AG04450 (cell line): ENCODE measurements around the gene SKIDA1. TPM values are rescaled to one million over a fixed set of nuclear protein-coding genes. Genes with fewer than 3 reads are reported as not detected.

Source experiments
- CTCF ChIA-PET: fragments of 300-600, 350-600 bp; formaldehyde crosslinking; extraction: SDS; loops from one replicate; lab custom pipeline; 2022; ENCODE audit warnings: antibody characterized with exemption, inconsistent platforms; lab: Charles Lee
- POLR2A ChIA-PET: fragments of 350-600 bp; formaldehyde crosslinking; extraction: SDS; loops from one replicate; lab custom pipeline; 2021; ENCODE audit warnings: antibody characterized with exemption, inconsistent platforms; lab: Yijun Ruan, JAX
- DNase-seq: peaks from one replicate; pipeline ENCODE4 v3.0.0-alpha.2; 2011; ENCODE audit warnings: low read depth, low spot score
- H3K27ac ChIP-seq: one replicate; pipeline ENCODE4 v1.5.1; 2012; ENCODE audit warnings: low read depth, low read length, control low read depth
- H3K27me3 ChIP-seq: one replicate; pipeline ENCODE4 v1.6.0; 2012; ENCODE audit warnings: low read length; ENCODE audit not compliant: control insufficient read depth, insufficient read depth
- H3K4me3 ChIP-seq: 2 replicates; pipeline ENCODE4 v1.5.1; 2011; ENCODE audit warnings: mild to moderate bottlenecking, low read depth, low read length, control low read depth
- H3K9me3 ChIP-seq: 2 replicates; pipeline ENCODE4 v1.5.1; 2012; ENCODE audit warnings: low read length; ENCODE audit not compliant: control insufficient read depth, insufficient read depth
- CTCF ChIP-seq: IDR thresholded peaks from 2 replicates; pipeline ENCODE4 v1.5.1; 2011; ENCODE audit warnings: low read depth, low read length, control low read depth, inconsistent platforms
- polyA plus RNA-seq: library from polyadenylated mRNA; depleted of rRNA; stranded (reverse); fragments of >200 nt; gene quantifications from 2 replicates; pipeline ENCODE4 v1.2.3, GENCODE V29; 2011

SKIDA1 gene
- polyA plus RNA-seq, 1 experiment: 0.62 TPM

GRCh38 chr10:21517134-21518031 lies 8.1 kb downstream of the SKIDA1 start:
- no peaks in the 10 kb centered on the region; the same call in 1 of the 2 replicates for H3K9me3 ChIP-seq
- POLR2A ChIA-PET: interaction anchor here (0.9 to 2.3 kb wide), 4 partner anchors 8 to 22 kb away, joined by 5 to 10 read pairs (median 6); partner anchors contain the start of gene SKIDA1
- peak overlapping the region; percentile 65 for H3K27ac ChIP-seq
- CTCF ChIA-PET: interaction anchor here (1.0 to 1.4 kb wide), 4 partner anchors 22 to 239 kb away, joined by 3 to 7 read pairs (median 4); no protein-coding TSS in a partner anchor
- peak overlapping the region; percentile 70 for H3K4me3 ChIP-seq
- no peaks in the 10 kb centered on the region for H3K27me3 ChIP-seq
- TF ChIP-seq CTCF: no peak
- no peak for DNase-seq

GRCh38 chr10:21516242-21517131 lies 9.0 kb downstream of the SKIDA1 start:
- no peak for TF ChIP-seq CTCF
- H3K27ac ChIP-seq: peak overlapping the region; percentile 58
- no peak for DNase-seq

GRCh38 chr10:21515361-21516241 lies 9.9 kb downstream of the SKIDA1 start:
- DNase-seq: no peak
- H3K27me3 ChIP-seq: no peaks in the 10 kb centered on the region
- peak overlapping the region; percentile 70 for H3K4me3 ChIP-seq
- no peaks in the 10 kb centered on the region; the same call in 1 of the 2 replicates for H3K9me3 ChIP-seq
- ChIA-PET CTCF (interaction anchor here (0.9 to 2.5 kb wide), 3 partner anchors 17 to 237 kb away, joined by 3 to 10 read pairs (median 4); no protein-coding TSS in a partner anchor), POLR2A (interaction anchor here (1.1 to 2.3 kb wide), 3 partner anchors 10 to 19 kb away, joined by 5 to 10 read pairs (median 7); partner anchors contain the start of gene SKIDA1)
- H3K27ac ChIP-seq: no peak overlapping the region
- TF ChIP-seq CTCF: no peak

More at GRCh38 chr10:21516242-21517131, 9.0 kb downstream of the SKIDA1 start:
- Histone ChIP-seq H3K27me3 (no peaks in the 10 kb centered on the region), H3K9me3 (no peaks in the 10 kb centered on the region; the same call in 1 of the 2 replicates), H3K4me3 (peak overlapping the region; percentile 70)
- POLR2A ChIA-PET: interaction anchor here (0.6 to 2.3 kb wide), 3 partner anchors 9 to 525 kb away, joined by 7 to 10 read pairs (median 8); partner anchors contain the start of gene SKIDA1
- CTCF ChIA-PET: interaction anchor here (1.4 to 2.5 kb wide), 2 partner anchors 16 to 21 kb away, joined by 4 to 10 read pairs; no protein-coding TSS in a partner anchor

GRCh38 chr10:21514818-21515351 lies 10.6 kb downstream of the SKIDA1 start:
- CTCF ChIA-PET: interaction anchor here (0.5 to 2.5 kb wide), 6 partner anchors 18 to 439 kb away, joined by 3 to 10 read pairs (median 4); no protein-coding TSS in a partner anchor
- Histone ChIP-seq H3K4me3 (peak overlapping the region; percentile 70), H3K27ac (no peak overlapping the region), H3K9me3 (no peaks in the 10 kb centered on the region; the same call in 1 of the 2 replicates), H3K27me3 (no peaks in the 10 kb centered on the region)
- POLR2A ChIA-PET: interaction anchor here (0.7 to 2.3 kb wide), 4 partner anchors 11 to 449 kb away, joined by 3 to 7 read pairs (median 4); partner anchors contain the start of gene SKIDA1
- no peak for DNase-seq
- TF ChIP-seq CTCF: no peak
